GM12874 (cell line): Measurements from ENCODE around the gene SOX5.

Experiments
- CTCF ChIP-seq: IDR thresholded peaks from 2 replicates; pipeline ENCODE4 v1.5.1; 2011; ENCODE audit warnings: low read depth, mild to moderate bottlenecking, control low read depth, low read length, moderate library complexity; ENCODE audit not compliant: insufficient read depth

The SOX5 gene

GRCh38 chr12:23533699-23534098 is 415.8 kb downstream of the SOX5 start:
- no peak for TF ChIP-seq CTCF

- TF ChIP-seq CTCF: no peak
Observed at GRCh38 chr12:23533265-23533664, 416.2 kb downstream of the SOX5 start.

- no peak for TF ChIP-seq CTCF
Observed at GRCh38 chr12:23528316-23528715, 421.2 kb downstream of the SOX5 start.

- TF ChIP-seq CTCF: no peak
Observed at GRCh38 chr12:23525450-23526072, 423.9 kb downstream of the SOX5 start.

- no peak for TF ChIP-seq CTCF
Observed at GRCh38 chr12:23523339-23523738, 426.1 kb downstream of the SOX5 start.

GRCh38 chr12:23510484-23510883 is 439.0 kb downstream of the SOX5 start:
- no peak for TF ChIP-seq CTCF

GRCh38 chr12:23504641-23505399 is 444.6 kb downstream of the SOX5 start:
- no peak for TF ChIP-seq CTCF
